Astrocyte of the spinal cord (primary cell): Measurements from ENCODE around the gene HOXA10.

Source experiments
- DNase-seq: peaks from one replicate; pipeline ENCODE4 v3.0.0; 2011; ENCODE audit warnings: low read depth, low spot score
- H3K4me3 ChIP-seq: 2 replicates; pipeline ENCODE4 v1.5.1; 2011; ENCODE audit warnings: low read depth, mild to moderate bottlenecking, low read length, moderate library complexity
- CTCF ChIP-seq: IDR thresholded peaks from 2 replicates; pipeline ENCODE4 v1.5.1; 2012; ENCODE audit warnings: low read depth, mild to moderate bottlenecking, low read length, inconsistent platforms
- in situ Hi-C: cut with HindIII; loops from 2 replicates; pipeline ENCODE4 v1.10.0; 2017; ENCODE audit warnings: low sequenced_read_pairs

HOXA10 gene

DNA sequence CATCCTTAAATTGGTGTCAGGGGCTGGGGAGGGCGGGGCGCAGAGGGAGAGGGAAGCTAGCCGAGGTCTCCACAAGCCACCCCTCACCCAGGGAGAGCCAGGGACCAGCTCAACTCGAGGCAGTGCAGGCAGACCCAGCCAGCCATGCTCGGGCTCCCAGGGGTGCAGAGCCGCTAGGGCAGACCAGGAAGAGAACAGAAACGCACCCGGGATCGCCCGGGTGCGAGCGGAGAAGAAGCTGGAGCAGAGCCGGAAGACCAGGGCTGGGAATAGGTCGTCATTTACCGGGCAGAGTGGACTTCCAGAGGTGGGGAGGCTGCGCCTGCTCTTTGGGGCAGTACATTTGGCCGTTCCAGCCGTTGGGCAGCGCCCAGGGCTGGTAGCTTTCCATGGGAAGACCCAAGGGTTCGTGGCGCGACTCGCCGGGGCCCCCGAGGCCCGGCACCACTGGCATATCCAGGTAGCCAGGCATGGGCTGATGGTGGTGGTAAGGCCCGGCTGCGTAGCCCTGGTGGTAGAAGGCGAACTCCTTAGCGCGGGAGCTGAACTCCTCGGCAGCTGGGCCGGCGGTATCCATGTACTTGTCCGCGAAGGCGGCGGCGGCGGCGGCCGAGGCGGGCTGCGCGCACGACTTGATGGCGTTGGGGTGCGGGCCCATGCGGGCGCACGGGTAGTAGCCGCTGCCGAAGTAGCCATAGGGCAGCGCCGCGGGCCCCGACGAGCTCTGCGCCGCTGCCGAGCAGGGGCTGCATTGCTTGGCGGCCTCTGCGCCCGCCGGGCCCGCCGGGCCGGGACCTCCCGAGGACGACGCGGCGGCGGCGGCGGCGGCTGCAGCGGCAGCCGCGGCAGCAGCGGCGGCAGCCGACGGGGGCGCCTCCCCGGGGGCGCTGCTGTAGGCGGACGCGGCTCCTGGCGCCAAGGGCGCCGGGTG lies 25.0 kb upstream of the HOXA10 start:
- TF ChIP-seq CTCF: no peak
- no peak for DNase-seq
- in situ Hi-C loops: no loop called here
- H3K4me3 ChIP-seq: no peak overlapping the region

- H3K4me3 ChIP-seq: no peak overlapping the region
- no peak for TF ChIP-seq CTCF
- in situ Hi-C loops: no loop called here
- no peak for DNase-seq
Measured at GRCh38 chr7:27198138-27198841, 24.2 kb upstream of the HOXA10 start.

DNA sequence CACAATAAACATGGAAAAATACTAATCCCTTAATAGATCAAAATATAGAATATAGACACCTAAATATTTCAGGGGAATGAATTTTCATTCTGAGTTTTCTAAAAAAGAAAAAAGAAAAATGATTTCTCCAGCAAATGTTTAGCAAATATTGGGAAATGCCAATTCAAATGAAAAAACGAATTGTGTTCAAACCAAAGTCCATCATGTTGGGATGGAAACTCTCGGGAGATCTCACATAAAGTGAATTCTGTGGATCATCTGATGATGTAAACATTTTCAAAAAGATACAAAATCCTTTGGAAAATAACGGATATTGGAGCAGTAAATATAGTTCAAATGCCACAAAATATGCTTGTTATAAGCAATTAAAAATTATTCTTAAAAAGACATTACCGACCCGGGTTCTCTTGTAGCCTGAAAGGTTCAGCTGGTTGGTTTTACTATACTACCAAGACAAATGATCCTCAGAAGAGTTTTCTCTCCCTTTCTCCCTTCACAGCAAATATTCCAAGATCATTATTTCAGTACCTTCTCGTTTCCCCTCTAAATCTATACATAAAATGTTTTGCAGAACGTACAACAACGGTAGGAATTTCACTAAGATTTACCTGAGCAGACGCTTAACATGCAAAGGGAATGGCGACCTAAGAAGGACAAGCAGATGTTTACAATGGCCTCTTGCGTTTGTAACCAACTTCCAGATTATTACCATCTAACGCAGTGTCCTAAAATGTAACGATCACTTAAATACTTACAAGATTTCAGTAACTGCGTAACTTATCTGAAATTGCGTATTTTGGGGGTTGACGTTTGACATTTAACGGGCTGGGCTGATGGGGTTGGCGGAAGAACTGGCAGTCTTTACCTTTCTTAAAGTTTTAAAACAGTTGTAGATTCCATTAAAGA lies 23.3 kb upstream of the HOXA10 start:
- DNase-seq: no peak
- no peak overlapping the region for H3K4me3 ChIP-seq
- no peak for TF ChIP-seq CTCF
- in situ Hi-C loops: no loop called here

- H3K4me3 ChIP-seq: no peak overlapping the region
- peak; percentile 74 for DNase-seq
- peak; percentile 71 for TF ChIP-seq CTCF
- in situ Hi-C loops: no loop called here
Measured at GRCh38 chr7:27196287-27196767, 22.2 kb upstream of the HOXA10 start.

DNA sequence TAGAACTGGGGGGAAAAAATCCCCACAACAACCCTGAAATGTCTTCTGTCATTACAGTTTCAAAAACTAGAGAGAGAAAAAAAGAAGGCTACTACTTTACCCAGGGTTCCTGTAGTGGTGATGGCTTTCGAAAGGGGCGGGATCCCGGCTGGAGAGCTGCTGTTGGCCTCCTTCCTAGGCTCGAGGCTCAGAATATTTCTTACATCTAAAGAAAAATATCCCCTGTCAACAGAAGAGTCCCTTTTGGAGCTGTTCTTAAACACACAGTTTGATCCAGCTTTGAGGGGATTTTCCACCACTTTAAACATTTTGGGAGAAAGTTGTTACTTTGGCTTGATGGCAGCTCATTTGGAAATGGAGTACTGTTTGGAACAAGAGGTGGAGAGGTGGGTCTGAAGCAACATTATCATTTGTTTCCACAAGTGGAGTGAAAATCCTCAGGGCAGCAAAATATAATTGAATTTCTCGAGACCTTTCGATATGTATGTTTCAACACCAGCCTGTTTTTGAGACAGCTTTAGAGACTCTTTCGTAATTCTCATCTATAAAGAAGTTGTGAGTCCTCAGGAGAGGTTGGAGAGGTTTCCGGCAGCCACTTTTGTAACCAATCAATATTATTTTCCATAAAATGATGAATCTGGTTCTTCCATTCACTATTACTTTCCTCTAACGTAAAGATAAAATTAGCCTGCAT lies 20.7 kb upstream of the HOXA10 start:
- in situ Hi-C loops: no loop called here
- no peak for TF ChIP-seq CTCF
- no peak for DNase-seq

GRCh38 chr7:27194002-27194352 lies 19.9 kb upstream of the HOXA10 start:
- in situ Hi-C loops: no loop called here
- no peak overlapping the region for H3K4me3 ChIP-seq
- no peak for TF ChIP-seq CTCF

More for the DNA sequence above, 20.7 kb upstream of the HOXA10 start:
- no peak overlapping the region for H3K4me3 ChIP-seq

More at GRCh38 chr7:27194002-27194352, 19.9 kb upstream of the HOXA10 start:
- no peak for DNase-seq
